Suppressor macrophage (primary cell): ENCODE measurements around the gene CDH13.

Experiments used
- DNase-seq, 4 experiments: peaks; one replicate each; pipeline ENCODE4 v3.0.0-alpha.2; 2020 to 2022

Gene CDH13

DNA sequence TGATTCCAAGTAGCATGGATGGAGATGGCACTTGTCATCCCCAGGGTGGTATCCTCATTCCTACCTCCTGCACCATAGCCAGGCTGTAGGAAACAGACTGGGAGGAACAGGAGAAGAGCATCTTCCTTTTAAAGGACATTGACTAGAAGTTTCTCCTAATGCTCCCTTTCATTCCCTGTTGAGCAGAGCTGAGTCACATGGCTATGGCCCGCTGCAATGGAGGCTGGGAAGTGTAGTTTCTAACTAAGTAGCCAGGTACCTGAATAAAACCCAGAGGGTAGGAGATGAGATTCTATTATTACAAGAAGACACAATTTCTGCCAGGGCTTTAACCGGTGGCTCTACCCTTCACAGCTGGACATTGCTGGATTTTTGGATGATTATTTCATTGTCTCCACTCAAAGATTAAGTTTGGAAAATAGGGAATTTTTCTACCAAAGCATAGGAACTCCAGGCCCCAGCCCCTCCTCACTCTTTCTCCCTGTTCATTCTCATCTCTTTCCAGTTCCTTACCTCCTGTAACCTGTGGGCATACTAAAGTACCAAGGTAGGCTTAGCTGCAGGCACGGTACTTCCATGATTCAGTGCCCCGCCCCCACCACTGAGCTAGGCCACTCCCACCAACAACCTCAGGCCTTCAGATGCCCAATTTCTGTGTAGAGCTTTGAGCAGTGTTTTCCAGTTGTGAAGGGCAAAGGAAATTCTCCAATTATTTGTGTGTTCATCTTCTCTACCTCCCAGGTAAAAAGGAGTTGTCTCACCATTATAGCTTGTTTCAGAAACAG, 378.3 kb downstream of the CDH13 start:
- no peak for DNase-seq

GRCh38 chr16:83005653-83006160, 378.9 kb downstream of the CDH13 start:
- DNase-seq, result no peak

DNA sequence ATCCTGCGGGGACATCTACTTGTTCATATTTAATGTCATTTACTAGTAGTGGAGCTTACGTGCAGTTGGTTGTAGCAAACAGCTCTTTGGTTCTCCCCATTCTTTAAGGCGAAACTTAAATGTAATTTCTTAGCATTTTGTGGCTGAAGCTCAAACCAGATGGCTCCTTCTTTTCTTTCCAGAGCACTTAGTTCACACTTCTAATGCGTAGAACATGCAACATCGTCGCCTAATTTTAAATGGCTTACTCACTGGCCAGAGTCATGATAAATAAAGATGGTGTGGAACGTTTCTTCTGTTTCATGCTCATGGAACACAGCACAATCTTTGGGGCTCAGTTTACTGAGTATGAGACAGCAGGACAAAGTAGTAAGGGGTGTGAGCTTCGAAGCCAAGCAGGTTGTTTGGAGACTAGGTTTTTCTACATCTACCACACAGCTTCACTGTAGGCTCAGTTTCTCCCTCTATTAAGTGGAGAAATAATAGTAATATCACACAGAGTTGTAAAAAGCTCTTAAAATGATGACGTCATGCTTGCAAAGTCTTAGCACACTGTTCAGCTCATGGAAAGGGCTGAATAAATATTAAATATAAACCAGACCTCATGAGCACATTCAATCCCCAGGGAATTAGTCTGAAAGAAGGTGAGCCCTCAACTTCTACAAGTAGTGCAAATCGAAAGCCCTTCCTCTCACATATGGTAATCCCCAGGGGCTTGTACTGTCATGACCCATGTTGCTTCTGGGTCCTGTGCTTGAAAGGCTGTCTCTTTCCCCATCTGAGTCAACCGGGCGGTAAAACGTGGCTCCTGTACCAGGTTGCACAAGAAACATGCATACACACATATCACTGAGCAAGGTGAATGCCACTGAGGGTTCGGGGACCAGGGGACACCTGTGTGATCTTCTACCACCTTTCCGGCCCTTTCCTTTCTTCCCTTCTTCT, 384.3 kb downstream of the CDH13 start:
- DNase-seq, result no peak

DNA sequence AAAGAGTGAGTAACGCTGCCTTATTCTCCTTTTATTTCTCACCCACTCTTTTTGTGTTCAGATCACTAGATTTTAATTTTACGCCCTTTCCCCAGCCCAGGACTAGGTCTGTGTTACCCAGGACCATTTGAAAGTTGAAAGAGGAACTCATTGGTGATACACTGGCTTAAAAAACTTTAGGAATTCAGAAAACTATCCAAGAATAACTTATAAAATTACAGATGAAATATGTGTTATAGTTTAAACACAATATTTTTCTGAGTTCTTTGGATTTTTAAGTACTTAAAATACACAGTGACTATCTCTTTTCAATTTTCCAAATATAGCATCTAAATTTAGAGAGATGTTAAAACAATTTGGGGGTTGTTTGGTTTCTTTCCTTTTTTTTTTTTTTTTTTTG, 385.2 kb downstream of the CDH13 start:
- DNase-seq, result no peak

- no peak for DNase-seq
These were observed 386.3 kb downstream of the CDH13 start for GRCh38 chr16:83013071-83013470.

DNA sequence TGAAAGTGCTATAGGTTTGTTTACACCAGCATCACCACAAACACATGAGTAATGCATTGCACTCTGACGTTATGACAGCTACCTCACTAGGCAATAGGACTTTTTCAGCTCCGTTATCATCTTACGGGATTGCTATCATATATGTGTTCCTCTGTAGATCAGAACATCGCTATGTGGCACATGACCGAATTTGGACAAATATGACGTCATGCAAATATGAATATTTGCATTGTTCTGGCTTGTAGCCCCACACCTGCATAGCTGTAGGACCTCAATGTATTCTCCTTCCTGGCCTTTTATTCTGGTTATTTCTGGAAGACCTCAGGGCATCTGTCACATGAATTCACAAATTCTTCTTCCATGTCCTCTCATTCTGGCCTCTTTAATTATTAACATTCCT, 393.2 kb downstream of the CDH13 start:
- no peak for DNase-seq

DNA sequence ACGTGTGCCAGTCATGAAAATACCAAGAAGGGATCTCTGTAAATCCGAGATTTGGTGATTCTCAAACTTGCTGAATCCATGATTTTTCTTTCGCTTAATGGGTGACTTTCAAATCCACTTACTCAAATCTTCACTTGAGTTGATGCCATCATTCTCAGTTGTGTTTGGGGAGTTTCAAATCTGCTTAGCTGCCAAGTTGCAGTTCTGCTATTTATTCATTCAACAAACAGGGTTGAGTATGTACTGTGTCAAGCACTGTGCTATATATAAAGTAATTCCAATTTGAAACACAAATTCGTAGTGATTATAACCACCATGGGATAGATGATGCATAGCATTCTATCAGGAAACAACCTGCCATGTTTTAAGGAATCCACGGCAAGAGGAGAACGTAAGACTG, 394.3 kb downstream of the CDH13 start:
- DNase-seq, result no peak

GRCh38 chr16:83021746-83022145, 395.0 kb downstream of the CDH13 start:
- DNase-seq, result no peak

DNA sequence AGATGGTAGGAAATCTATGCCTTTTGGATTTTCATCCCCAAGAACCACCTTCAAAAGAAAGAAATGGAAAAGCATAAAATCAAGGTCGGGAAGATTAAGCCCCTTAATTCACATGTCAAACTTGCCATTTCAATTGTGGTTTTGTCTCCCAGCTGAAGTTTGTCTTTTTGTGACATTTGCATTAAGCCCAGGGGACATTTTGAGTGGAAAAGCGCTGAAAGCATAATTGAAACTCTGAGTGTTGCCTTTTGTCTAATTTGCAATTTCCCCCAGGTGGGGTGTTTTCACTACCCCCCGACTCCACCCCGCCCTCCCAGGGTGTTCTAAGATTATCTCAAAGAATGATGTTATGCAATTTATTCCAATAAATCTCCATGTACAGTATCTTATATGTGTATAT, 396.2 kb downstream of the CDH13 start:
- no peak for DNase-seq

- no peak for DNase-seq
These were observed 396.9 kb downstream of the CDH13 start for GRCh38 chr16:83023640-83024039.

DNA sequence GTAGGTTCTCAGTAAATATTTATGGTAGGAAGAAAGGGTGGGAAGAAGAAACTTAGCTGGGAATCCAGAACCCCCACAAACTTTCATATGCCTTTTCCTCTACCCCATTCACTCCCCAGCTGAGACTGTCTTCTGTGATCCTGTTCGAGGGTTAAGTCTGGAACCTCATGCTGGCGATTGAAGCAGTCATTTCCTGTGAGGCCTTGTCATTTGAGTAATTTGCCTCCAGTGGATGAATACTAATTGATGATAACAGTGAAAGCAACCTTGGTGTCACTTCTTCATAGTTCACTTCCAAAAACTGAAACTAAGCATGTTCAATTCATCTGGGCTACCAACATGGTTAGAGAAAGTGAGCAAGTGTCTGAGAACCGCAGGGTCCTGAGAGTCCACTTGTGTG, 401.2 kb downstream of the CDH13 start:
- DNase-seq, result no peak

DNA sequence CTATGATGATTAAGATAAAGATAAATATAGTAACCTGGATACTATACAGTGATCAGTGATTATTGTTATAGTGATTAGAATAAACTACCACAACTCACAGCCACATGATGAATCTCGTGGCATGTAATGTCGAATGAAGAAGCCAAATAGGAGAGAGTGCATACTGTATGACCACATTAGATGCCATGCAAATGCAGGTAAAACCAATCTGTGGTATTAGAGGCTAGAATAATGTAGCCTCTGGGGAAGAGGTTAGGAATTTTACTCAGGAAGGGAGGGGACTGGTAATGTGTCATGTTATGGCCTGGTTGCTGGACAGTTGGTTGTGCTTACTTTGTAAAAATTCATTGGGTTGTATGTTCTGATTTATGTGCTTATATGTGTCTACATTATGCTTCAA, 402.7 kb downstream of the CDH13 start:
- DNase-seq, result no peak

GRCh38 chr16:83031524-83031923, 404.8 kb downstream of the CDH13 start:
- DNase-seq, result no peak

- no peak for DNase-seq
These were observed 410.3 kb downstream of the CDH13 start for GRCh38 chr16:83037102-83037501.

GRCh38 chr16:83037884-83038283, 411.1 kb downstream of the CDH13 start:
- no peak for DNase-seq

DNA sequence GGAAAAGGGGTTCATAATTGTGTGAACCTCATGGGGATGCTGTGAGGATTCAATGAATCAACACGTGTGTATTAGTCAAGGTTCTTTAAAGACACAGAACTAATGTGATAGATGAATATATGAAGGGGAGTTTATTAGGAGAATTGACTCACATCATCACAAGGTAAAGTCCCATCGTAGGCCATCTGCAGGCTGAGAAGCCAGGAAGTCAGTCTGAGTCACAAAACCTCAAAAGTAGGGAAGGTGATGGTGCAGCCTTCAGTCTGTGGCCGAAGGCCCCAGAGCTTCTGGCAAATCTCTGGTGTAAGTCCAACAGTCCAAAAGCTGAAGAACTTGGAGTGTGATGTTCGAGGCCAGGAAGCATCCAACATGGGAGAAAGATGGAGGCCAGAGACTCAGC, 413.4 kb downstream of the CDH13 start:
- DNase-seq, result no peak

DNA sequence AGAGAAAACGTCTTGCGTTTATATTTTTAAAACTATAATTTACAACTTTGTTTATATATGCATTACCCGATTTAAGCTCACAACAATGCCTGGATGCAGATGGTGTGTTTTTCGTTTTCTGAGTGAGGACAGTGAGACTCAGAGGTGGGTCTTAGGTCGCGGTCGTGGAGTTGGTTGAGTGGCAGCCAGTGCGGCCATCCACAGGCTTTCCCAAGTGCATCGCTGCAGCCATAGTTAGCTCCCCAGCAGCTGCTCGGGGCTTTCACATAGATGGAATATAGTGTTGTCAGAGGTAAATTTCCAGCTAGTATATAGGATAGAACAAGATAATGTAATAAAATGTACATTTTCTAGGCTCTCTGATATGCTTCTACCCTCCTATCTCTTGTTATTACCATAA, 417.8 kb downstream of the CDH13 start:
- no peak for DNase-seq

DNA sequence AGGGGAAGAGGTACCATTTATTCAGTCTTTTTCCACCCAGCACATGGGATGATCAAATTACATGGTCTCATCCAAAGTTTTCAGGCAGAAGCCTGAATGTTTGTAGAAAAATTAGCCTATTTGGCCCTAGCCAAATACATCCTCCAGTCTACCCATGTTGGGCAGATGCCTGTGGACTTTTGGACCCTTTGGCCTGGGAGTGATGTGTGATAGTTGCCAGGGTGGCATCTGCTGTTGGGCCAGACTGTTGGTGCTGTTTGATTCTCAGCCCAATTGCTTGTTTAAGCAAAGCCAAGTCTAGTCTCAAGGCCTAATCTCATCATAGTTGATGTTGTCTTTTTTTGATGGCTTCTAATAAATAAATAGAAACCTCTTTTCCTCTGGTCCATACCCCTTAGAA, 419.0 kb downstream of the CDH13 start:
- no peak for DNase-seq

GRCh38 chr16:83046664-83047063, 419.9 kb downstream of the CDH13 start:
- no peak for DNase-seq

- DNase-seq, result no peak
These were observed 424.7 kb downstream of the CDH13 start for GRCh38 chr16:83051451-83051850.

- DNase-seq, result no peak
These were observed 427.5 kb downstream of the CDH13 start for GRCh38 chr16:83054283-83054682.

- DNase-seq, result no peak
These were observed 431.6 kb downstream of the CDH13 start for GRCh38 chr16:83058376-83058775.

- no peak for DNase-seq
These were observed 432.5 kb downstream of the CDH13 start for GRCh38 chr16:83059237-83059636.

DNA sequence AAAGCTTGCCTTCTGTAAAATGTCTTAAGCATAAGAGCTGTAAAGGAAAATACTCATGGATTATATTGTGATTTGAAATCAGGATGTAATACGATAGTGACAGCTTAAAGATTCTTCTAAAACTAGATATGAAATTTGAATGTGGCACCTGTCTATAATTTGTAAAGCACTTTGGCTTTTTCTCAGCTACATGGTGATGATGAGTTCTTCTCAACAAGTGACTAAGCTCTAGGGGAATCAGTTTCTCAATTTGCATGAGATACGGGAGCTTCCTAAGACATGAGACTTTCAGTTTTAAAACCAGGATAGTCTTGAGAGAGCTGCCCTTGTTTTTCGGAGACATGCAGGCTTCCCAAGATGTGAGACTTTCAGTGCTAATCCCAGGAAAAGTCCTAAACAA, 439.2 kb downstream of the CDH13 start:
- no peak for DNase-seq
